ENCODE results near the gene ARHGAP20.
"Not testable (repeated sequence)": the region's sequence is repeated elsewhere in the genome, so short reads cannot be mapped to it uniquely, and the experiment has no call there.

Gene ARHGAP20

GRCh38 chr11:110679323-110679975 lies 32.8 kb downstream of the ARHGAP20 start:
- no peaks in the 10 kb centered on the region for H3K27me3 Mint-ChIP-seq
- H3K4me3 Mint-ChIP-seq: no peak overlapping the region
- no peaks in the 10 kb centered on the region for H3K9me3 Mint-ChIP-seq
- no peak overlapping the region for H3K27ac Mint-ChIP-seq
- DNase-seq: no peak
- ATAC-seq: no peak
- no peaks in the 10 kb centered on the region for H3K4me1 Mint-ChIP-seq

DNA sequence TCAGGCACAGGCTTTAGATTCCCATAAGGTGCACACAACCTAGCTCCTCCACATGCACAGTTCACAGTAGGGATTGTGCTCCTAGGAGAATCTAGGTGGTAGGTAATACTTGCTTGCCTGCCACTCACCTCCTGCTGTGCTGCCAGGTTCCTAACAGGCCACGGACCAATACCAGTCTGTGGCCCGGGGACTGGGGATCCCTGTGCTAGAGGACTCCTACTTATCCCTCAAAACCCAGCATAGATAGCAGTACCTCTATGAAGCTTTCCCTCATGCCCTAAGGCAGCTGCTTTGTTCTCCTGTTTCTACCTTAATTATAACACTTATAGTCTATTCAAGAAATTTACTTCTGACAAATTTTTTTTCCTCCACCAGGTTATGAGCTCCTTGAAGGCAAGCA lies 36.7 kb downstream of the ARHGAP20 start:
- Mint-ChIP-seq H3K4me3 (no peak overlapping the region), H3K27me3 (no peaks in the 10 kb centered on the region), H3K9me3 (no peaks in the 10 kb centered on the region), H3K4me1 (no peaks in the 10 kb centered on the region), H3K27ac (no peak overlapping the region)
- ATAC-seq (no peak), DNase-seq (no peak)

DNA sequence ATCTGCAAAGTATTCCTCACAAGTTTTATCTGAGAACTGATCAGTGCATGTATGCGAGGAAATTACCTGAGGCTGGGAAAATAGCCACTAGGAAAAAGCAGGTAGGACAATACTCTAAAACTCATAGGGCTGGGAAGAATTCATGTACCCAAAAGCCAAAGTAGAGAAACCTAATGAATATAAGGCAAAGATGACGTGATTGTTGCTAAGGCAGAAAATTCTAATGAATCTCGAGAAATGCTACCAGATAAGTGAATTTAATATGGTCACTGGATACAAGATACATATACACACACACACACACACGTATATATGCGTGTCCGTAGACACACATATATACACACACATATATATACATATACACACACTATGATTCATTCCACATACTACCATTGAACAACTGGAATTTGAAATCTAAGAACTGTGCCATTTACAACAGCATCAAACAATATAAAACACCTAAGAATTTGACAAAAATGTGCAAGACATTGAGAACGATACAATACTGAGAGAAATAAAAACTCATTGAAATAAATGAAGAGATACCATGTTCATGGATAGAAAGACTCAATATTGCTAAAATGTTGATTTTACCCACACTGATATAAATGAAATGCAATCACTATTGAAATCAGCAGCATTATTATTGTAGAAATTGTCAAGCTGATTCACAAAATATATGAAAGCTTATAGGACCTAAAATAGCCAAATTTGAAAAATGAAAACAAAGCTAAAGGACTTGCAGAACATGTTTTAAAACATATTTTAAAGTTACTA lies 46.4 kb downstream of the ARHGAP20 start:
- no peak overlapping the region for H3K4me3 Mint-ChIP-seq

GRCh38 chr11:110655967-110656366 lies 56.3 kb downstream of the ARHGAP20 start:
- no peak overlapping the region for H3K27ac Mint-ChIP-seq
- ATAC-seq (no peak), DNase-seq (no peak)
- H3K4me3 Mint-ChIP-seq: no peak overlapping the region
- H3K9me3 Mint-ChIP-seq: peaks cover 5 to 8% of the 10 kb centered on the region in 2 donors
- no peaks in the 10 kb centered on the region for H3K4me1 Mint-ChIP-seq
- H3K27me3 Mint-ChIP-seq: peaks cover 43% of the 10 kb centered on the region

More for the DNA sequence above, 46.4 kb downstream of the ARHGAP20 start:
- ATAC-seq (no peak), DNase-seq (no peak)
- H3K4me1 Mint-ChIP-seq: no peaks in the 10 kb centered on the region
- H3K27ac Mint-ChIP-seq: no peak overlapping the region
- no peaks in the 10 kb centered on the region for H3K9me3 Mint-ChIP-seq
- H3K27me3 Mint-ChIP-seq: peaks cover 8% of the 10 kb centered on the region

DNA sequence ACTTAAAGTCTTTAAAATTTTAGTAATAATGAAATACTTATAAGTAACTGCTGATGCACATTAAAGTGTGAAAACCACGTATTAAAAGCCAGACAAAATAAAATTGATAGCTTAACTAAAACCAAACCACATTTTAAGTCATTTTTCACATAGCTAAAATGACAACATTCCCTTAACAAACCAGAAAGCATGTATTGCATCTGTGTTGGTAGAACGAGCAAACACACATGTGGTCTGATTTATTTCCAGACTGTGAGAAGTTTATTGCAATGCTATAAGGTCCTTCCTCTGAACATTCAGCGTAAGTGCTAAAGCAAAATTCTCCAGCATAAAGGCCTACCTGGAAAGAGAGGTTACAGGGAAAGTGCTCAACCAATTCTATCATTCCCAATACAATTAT lies 57.8 kb downstream of the ARHGAP20 start:
- no peaks in the 10 kb centered on the region for H3K4me1 Mint-ChIP-seq
- no peak for ATAC-seq

DNA sequence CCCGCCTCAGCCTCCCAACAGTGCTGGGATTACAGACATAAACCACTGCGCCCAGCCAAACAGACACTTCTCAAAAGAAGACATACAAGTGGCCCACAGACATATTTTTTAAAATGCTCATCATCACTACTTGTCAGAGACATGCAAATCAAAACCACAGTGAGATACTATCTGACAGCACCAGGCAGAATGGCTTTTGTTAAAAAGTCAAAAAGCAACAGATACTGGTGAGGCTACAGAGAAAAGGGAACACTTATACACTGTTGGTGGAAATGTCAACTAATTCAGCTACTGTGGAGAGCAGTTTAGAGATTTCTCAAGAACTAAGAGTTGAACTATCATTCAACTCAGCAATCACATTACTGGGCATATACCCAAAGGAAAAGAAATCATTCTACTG lies 67.0 kb downstream of the ARHGAP20 start:
- H3K27me3 Mint-ChIP-seq: no peaks in the 10 kb centered on the region
- DNase-seq: no peak
- ATAC-seq: no peak
- no peaks in the 10 kb centered on the region for H3K4me1 Mint-ChIP-seq
- no peak overlapping the region for H3K27ac Mint-ChIP-seq
- H3K9me3 Mint-ChIP-seq: no peaks in the 10 kb centered on the region
- no peak overlapping the region for H3K4me3 Mint-ChIP-seq

More for the DNA sequence above, 57.8 kb downstream of the ARHGAP20 start:
- Mint-ChIP-seq H3K4me3 (no peak overlapping the region), H3K27ac (no peak overlapping the region), H3K9me3 (peaks cover 7 to 12% of the 10 kb centered on the region in 2 donors), H3K27me3 (peaks cover 46% of the 10 kb centered on the region)
- no peak for DNase-seq

- DNase-seq (no peak), ATAC-seq (no peak)
- Mint-ChIP-seq H3K9me3 (no peaks in the 10 kb centered on the region), H3K4me3 (no peak overlapping the region), H3K27ac (no peak overlapping the region), H3K4me1 (no peaks in the 10 kb centered on the region), H3K27me3 (peaks cover 8% of the 10 kb centered on the region)
Observed at GRCh38 chr11:110634370-110634769, 77.9 kb downstream of the ARHGAP20 start.

GRCh38 chr11:110631551-110631950 lies 80.7 kb downstream of the ARHGAP20 start:
- Mint-ChIP-seq H3K4me1 (no peaks in the 10 kb centered on the region), H3K27me3 (peaks cover 8% of the 10 kb centered on the region), H3K9me3 (no peaks in the 10 kb centered on the region), H3K4me3 (no peak overlapping the region), H3K27ac (no peak overlapping the region)
- no peak for ATAC-seq
- no peak for DNase-seq

DNA sequence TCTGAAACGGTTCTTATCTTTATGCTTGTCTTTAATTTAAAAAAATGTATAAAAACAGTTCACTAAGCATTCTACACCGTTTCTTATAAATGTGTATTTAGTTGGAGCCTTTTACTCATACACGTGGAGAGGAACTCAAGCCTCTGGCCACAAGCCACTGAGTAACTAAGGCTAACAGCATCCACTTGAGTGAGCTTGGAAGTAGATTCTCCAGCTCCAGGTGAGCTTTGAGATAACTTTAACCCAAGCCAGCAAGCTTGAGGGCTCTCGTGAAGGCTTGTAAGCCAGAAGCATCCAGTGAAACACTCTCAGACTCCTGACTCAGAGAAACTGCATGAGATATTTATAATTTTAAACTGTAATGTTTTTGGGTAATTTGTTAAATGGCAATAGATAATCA lies 82.6 kb downstream of the ARHGAP20 start:
- peaks cover 8% of the 10 kb centered on the region for H3K27me3 Mint-ChIP-seq
- ATAC-seq (no peak), DNase-seq (no peak)
- H3K9me3 Mint-ChIP-seq: no peaks in the 10 kb centered on the region
- no peak overlapping the region for H3K27ac Mint-ChIP-seq
- H3K4me1 Mint-ChIP-seq: no peaks in the 10 kb centered on the region
- no peak overlapping the region for H3K4me3 Mint-ChIP-seq

- no peak for ATAC-seq
- no peaks in the 10 kb centered on the region for H3K27me3 Mint-ChIP-seq
Observed at GRCh38 chr11:110621826-110622225, 90.4 kb downstream of the ARHGAP20 start.

DNA sequence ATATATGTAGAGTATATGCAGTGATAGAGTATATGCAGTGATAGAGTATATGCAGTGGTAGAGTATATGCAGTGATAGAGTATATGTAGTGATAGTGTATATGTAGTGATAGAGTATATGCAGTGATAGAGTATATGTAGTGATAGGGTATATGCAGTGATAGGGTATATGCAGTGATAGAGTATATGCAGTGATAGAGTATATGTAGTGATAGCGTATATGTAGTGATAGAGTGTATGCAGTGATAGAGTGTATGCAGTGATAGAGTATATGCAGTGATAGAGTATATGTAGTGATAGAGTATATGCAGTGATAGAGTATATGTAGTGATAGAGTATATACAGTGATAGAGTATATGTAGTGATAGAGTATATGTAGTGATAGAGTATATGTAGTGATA lies 92.9 kb downstream of the ARHGAP20 start:
- not testable (repeated sequence) for H3K9me3 Mint-ChIP-seq, H3K4me1 Mint-ChIP-seq, H3K27ac Mint-ChIP-seq, ATAC-seq, H3K4me3 Mint-ChIP-seq, DNase-seq, H3K27me3 Mint-ChIP-seq

More at GRCh38 chr11:110621826-110622225, 90.4 kb downstream of the ARHGAP20 start:
- H3K4me1 Mint-ChIP-seq: no peaks in the 10 kb centered on the region
- peaks cover 0 to 7% of the 10 kb centered on the region in 2 donors for H3K9me3 Mint-ChIP-seq
- no peak for DNase-seq
- no peak overlapping the region for H3K27ac Mint-ChIP-seq
- no peak overlapping the region for H3K4me3 Mint-ChIP-seq

- Mint-ChIP-seq H3K27me3 (no peaks in the 10 kb centered on the region), H3K4me3 (no peak overlapping the region), H3K9me3 (no peaks in the 10 kb centered on the region), H3K4me1 (no peaks in the 10 kb centered on the region), H3K27ac (no peak overlapping the region)
- no peak for ATAC-seq
- no peak for DNase-seq
Observed at GRCh38 chr11:110614031-110614430, 98.2 kb downstream of the ARHGAP20 start.

DNA sequence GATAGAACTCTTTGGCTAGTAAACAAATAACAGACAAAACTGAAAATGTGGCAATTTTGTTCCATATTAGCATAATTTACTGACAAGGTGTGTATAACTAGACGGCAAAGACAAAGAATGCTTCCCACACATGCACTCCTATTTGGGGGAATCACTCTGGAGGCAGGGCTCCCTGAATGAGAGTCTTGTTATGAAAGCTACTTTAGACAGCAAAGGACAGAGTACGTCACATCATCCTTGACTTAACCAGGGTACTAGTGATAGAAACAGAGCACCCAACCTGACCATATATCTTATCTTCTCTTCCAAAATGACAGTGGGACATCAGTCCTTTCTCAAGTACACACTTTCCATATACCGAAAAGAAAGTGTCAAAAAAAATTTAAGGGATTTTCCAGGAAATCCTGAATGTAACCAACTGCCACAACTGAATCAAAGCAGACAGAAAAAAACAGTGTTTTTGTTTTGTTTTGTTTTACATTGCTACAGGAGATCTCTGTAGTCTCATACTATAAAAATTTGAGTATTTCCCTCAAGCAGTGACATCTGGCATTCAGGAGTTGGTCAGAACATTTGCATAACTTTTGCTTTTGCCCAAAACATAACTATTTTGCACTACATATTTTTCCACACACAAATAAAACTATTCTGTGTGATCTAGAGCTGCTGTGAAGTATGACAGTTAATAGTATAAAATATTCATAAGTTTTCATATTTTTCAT lies 98.9 kb downstream of the ARHGAP20 start:
- no peaks in the 10 kb centered on the region for H3K4me1 Mint-ChIP-seq
- DNase-seq: no peak

DNA sequence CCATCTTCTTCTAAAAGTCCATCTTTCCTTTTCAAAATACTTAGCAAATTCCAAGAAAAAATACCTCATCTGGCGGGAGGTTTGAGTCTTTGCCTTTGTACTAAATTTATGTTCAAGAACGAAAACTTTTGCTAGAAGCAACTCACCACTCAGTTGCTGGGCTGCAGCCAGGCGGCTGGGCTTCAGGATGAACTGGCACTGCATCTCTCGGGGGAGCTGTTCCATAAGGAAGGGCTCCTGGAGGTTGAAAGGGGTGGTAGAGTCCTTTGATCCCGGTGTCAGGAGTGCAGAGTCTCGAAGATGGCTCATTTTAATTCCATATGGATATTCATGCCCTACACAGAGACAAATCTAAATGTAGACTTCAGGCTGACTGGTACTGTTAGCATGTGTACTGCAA lies 105.8 kb downstream of the ARHGAP20 start:
- no peak for DNase-seq
- Mint-ChIP-seq H3K27ac (no peak overlapping the region), H3K9me3 (no peaks in the 10 kb centered on the region), H3K27me3 (peaks cover 14% of the 10 kb centered on the region), H3K4me3 (no peak overlapping the region), H3K4me1 (no peaks in the 10 kb centered on the region)
- no peak for ATAC-seq

More for the DNA sequence above, 98.9 kb downstream of the ARHGAP20 start:
- no peak overlapping the region for H3K4me3 Mint-ChIP-seq
- no peak overlapping the region for H3K27ac Mint-ChIP-seq
- H3K9me3 Mint-ChIP-seq: no peaks in the 10 kb centered on the region
- ATAC-seq: no peak
- no peaks in the 10 kb centered on the region for H3K27me3 Mint-ChIP-seq

GRCh38 chr11:110601936-110602335 lies 110.3 kb downstream of the ARHGAP20 start:
- Mint-ChIP-seq H3K27me3 (peaks cover 13% of the 10 kb centered on the region), H3K9me3 (peaks cover 0 to 9% of the 10 kb centered on the region in 2 donors), H3K27ac (no peak overlapping the region)

DNA sequence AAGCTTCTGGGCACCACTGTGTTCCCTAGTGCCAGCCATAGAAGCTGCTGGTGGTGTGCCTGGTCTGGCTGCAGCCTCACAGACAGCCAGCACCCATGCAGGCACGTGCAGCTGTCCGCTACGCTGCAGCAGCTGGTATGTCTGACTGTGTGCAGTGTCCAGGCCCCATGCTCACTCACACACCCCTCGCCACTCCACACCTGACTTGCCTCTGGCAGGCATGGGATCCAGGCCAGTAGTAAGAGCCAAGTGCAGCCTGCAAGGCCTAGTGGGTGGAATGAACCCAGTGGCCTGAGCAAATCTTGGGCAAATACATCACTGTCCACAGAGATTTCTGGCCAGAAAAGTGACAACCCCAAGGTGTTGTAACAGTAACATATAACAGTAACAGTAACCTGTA lies 111.9 kb downstream of the ARHGAP20 start:
- no peak overlapping the region for H3K27ac Mint-ChIP-seq
- H3K27me3 Mint-ChIP-seq: no peaks in the 10 kb centered on the region
- peaks cover 0 to 9% of the 10 kb centered on the region in 2 donors for H3K9me3 Mint-ChIP-seq
- DNase-seq (no peak), ATAC-seq (no peak)
- no peaks in the 10 kb centered on the region for H3K4me1 Mint-ChIP-seq
- H3K4me3 Mint-ChIP-seq: no peak overlapping the region

More at GRCh38 chr11:110601936-110602335, 110.3 kb downstream of the ARHGAP20 start:
- no peak for ATAC-seq
- Mint-ChIP-seq H3K4me3 (no peak overlapping the region), H3K4me1 (no peaks in the 10 kb centered on the region)
- no peak for DNase-seq

Measured in stimulated activated naive CD8-positive, alpha-beta T cell treated with anti-CD3 and anti-CD28 coated beads, Interleukin-15, amount 100 ng/mL, for 72 hours (primary cell).